Activated T-helper 1 cell treated with anti-CD3 and anti-CD28 coated beads, Interleukin-12 subunit alpha, Interleukin-12 subunit beta, Interleukin-2, Interleukin-4 antibody, amounts not matched to agents 30 ng/mL and 10 ng/mL and 1 ng/mL, durations not matched to agents 14 hours and 24 hours and 36 hours (primary cell): Measurements from ENCODE around the gene EPS8L3. TPM values are rescaled to one million over a fixed set of nuclear protein-coding genes. Genes with fewer than 3 reads are reported as not detected.
"Not testable (repeated sequence)": the region's sequence is repeated elsewhere in the genome, so short reads cannot be mapped to it uniquely, and the experiment has no call there.

Experiments used
- DNase-seq: peaks from one replicate; pipeline ENCODE4 v3.0.0; 2021; ENCODE audit warnings: low spot score
- H3K27ac Mint-ChIP-seq: one replicate; pipeline ENCODE4 v1.8.0; 2021; ENCODE audit warnings: mild to moderate bottlenecking, mixed read lengths
- H3K27me3 Mint-ChIP-seq: one replicate; pipeline ENCODE4 v1.8.0; 2022; ENCODE audit warnings: mild to moderate bottlenecking, moderate library complexity, mixed read lengths; ENCODE audit not compliant: insufficient read depth
- H3K36me3 Mint-ChIP-seq: one replicate; pipeline ENCODE4 v1.8.0; 2021; ENCODE audit warnings: low read depth, mixed read lengths
- H3K4me1 Mint-ChIP-seq: one replicate; pipeline ENCODE4 v1.8.0; 2021; ENCODE audit warnings: low read depth, mixed read lengths
- H3K4me3 Mint-ChIP-seq: one replicate; pipeline ENCODE4 v1.8.0; 2021; ENCODE audit warnings: mild to moderate bottlenecking, moderate library complexity, mixed read lengths
- H3K9me3 Mint-ChIP-seq: one replicate; pipeline ENCODE4 v1.8.0; 2021; ENCODE audit warnings: mixed read lengths
- intact Hi-C: fragments of 100-400 bp; cut with micrococcal nuclease; formaldehyde crosslinking; loops from one replicate; pipeline ENCODE4 v1.15.1; 2024
- total RNA-seq: library from RNA; stranded (reverse); gene quantifications from 2 replicates; pipeline ENCODE4 v1.2.3, GENCODE V29; 2022

EPS8L3 gene
- total RNA-seq, 1 donor from 2014 or later: not detected

GRCh38 chr1:109762821-109763645 is 690 bp downstream of the EPS8L3 start:
- no peaks in the 10 kb centered on the region for H3K4me1 Mint-ChIP-seq
- peaks cover 1% of the 10 kb centered on the region for H3K27me3 Mint-ChIP-seq
- intact Hi-C loops: no loop called here
- no peak overlapping the region for H3K4me3 Mint-ChIP-seq
- no peaks in the 10 kb centered on the region for H3K36me3 Mint-ChIP-seq
- DNase-seq: no peak
- H3K9me3 Mint-ChIP-seq: no peaks in the 10 kb centered on the region
- no peak overlapping the region for H3K27ac Mint-ChIP-seq

DNA sequence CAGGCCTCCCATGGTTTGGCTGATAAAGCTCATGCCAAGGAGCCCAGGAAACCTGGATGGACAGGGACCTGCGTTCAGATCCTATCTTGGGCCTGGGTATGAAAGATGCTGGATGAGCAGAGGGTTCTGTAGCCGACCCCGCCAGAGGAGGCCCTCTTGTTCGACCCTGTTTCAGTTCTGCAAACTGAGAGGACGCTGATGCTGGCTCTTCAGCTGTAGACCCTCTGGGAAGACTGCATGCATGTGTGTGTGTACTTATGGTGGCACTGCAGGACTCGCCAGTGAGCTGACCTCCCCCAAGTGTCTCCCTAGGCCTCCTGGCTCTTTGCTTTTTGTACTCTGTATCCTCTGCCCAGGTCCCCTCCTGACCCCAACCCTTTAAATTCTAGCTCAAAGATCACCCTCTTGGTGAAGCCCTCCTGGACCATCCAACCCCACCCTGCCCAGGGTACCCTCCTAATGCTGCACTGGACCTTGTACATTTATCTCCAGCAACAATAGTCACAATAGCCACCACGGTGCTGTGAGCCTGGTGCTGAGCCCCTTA is 1.6 kb downstream of the EPS8L3 start:
- H3K4me1 Mint-ChIP-seq: no peaks in the 10 kb centered on the region
- DNase-seq: no peak
- H3K4me3 Mint-ChIP-seq: no peak overlapping the region
- no peaks in the 10 kb centered on the region for H3K36me3 Mint-ChIP-seq
- H3K27me3 Mint-ChIP-seq: peaks cover 1% of the 10 kb centered on the region
- intact Hi-C loops: no loop called here
- no peak overlapping the region for H3K27ac Mint-ChIP-seq
- H3K9me3 Mint-ChIP-seq: no peaks in the 10 kb centered on the region

DNA sequence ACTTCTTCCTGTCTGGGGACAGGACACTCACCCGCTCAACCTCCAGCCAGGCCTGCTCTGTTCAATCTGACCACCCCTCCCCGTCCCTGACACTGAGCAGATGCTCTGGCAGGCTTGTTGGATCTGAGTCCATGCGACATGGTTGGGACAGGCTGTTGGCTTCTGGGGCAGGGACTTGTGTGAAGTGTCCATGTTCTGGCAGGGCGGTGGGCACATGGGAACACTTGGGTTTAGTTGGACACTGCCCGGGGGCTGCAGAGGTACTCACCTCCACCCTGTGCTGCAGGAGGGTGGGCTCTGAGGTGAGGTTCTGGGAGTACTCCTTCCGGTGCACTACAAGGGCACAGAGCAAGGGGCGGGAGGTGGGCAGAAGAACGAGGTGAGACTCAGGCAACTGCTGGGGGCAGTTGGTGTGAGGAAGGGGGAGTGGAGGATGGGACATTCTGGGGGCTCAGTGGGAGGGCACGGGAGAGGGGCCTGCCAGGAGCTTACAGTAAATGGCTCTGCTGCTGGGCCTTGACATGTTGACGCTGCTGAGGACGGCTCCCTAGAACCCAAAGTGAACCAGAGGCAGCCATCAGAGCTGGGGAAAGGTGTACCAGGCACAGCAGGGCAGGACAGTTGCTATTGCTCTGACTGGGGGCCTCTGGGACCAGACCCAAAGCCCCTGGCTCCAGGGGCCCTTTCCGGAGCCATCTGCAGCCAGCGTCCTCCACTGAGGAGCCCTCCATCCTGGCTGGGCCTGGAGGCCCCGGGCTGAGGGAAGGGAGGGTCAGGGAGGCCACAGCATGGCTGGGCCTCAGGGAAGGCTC is 2.3 kb downstream of the EPS8L3 start:
- Mint-ChIP-seq H3K36me3 (no peaks in the 10 kb centered on the region), H3K9me3 (no peaks in the 10 kb centered on the region), H3K4me3 (no peak overlapping the region), H3K4me1 (no peaks in the 10 kb centered on the region), H3K27ac (no peak overlapping the region), H3K27me3 (peaks cover 1% of the 10 kb centered on the region)
- intact Hi-C loops: no loop called here
- no peak for DNase-seq

DNA sequence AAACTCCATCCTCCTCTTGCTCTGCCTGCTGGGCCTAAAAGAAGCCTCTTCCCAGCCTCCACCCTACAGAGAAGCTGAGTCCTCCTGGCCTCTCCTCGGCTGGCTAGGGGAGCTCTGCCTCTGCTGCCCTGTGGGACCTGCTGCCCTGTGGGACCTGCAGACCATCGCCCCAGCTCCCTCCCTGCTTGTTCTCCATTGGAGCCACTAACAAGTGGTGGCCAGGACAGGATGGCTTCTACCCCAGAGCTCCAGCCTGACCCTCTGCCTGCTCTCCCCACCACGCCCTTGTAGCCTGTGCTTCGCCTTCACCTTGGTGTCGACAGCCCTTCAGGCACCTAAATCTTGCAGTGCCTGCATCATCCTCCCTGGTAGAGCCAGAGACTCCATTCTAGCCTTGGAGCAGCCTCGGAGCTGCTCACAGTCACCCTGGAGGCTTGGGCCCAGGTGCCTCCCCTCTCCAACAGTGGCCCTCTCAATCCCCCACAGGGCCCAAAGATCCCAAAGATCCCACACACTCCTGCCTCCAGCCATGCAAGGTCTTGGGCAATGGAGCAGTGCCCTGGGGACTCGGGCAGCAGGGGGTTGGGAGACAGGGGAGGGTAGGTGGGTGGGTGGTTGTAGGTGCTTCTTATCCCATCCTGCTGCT is 3.0 kb downstream of the EPS8L3 start:
- peaks cover 1% of the 10 kb centered on the region for H3K27me3 Mint-ChIP-seq
- intact Hi-C loops: no loop called here
- H3K36me3 Mint-ChIP-seq: no peaks in the 10 kb centered on the region
- H3K4me1 Mint-ChIP-seq: no peaks in the 10 kb centered on the region
- DNase-seq: no peak
- H3K9me3 Mint-ChIP-seq: no peaks in the 10 kb centered on the region
- no peak overlapping the region for H3K4me3 Mint-ChIP-seq
- no peak overlapping the region for H3K27ac Mint-ChIP-seq

- Mint-ChIP-seq H3K36me3 (no peaks in the 10 kb centered on the region), H3K9me3 (no peaks in the 10 kb centered on the region), H3K27ac (no peak overlapping the region), H3K4me1 (no peaks in the 10 kb centered on the region), H3K27me3 (no peaks in the 10 kb centered on the region), H3K4me3 (no peak overlapping the region)
- intact Hi-C loops: no loop called here
- DNase-seq: no peak
Measured at GRCh38 chr1:109759513-109760334, 4.0 kb downstream of the EPS8L3 start.

DNA sequence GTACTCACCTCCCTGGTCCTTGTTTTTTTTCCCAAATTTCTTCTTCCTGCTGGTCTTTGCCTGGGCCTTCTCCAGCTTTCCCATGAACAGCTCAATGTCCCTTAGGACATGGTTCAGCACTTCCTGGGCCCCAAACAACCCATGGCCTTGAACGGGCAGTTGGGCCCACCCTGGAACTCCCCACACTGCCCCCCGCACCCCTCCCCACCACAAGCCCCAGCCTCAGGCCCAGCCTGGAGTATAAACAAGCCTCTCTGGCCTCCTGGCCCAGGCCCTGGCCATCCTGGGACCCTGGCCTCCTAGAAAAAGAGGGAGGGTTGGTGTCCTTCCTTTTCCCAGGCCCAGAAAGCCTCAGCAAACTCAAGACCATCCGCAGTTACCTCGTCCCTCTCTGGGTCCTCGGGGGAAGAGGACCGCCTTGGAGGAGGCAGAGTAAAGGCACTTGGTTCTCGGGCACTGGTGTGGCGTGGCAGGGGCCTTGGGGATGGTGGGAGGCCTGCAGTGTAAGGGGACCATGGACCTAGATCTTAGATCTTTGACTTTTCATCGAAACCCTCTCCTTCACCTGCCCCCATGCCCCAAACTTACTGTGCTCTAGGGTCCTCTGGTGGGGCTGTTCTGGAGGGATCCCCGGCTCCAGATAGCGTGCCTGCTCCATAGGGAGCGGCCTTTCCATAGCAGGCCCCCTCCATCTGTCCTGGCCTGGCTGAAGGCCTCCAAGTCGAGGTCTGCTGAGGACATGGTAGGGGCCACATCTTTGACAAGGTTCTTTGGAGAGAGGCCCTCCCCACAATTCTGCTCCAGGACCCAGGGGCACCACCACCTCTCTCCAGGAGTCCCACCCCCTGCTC is 5.6 kb downstream of the EPS8L3 start:
- Mint-ChIP-seq H3K4me3 (no peak overlapping the region), H3K4me1 (no peaks in the 10 kb centered on the region)
- intact Hi-C loops: no loop called here

GRCh38 chr1:109756848-109757521 is 6.7 kb downstream of the EPS8L3 start:
- no peaks in the 10 kb centered on the region for H3K36me3 Mint-ChIP-seq
- intact Hi-C loops: no loop called here
- DNase-seq: no peak

More for the DNA sequence above, 5.6 kb downstream of the EPS8L3 start:
- peaks cover 4% of the 10 kb centered on the region for H3K27me3 Mint-ChIP-seq
- H3K9me3 Mint-ChIP-seq: no peaks in the 10 kb centered on the region
- no peak for DNase-seq
- no peak overlapping the region for H3K27ac Mint-ChIP-seq
- H3K36me3 Mint-ChIP-seq: no peaks in the 10 kb centered on the region

DNA sequence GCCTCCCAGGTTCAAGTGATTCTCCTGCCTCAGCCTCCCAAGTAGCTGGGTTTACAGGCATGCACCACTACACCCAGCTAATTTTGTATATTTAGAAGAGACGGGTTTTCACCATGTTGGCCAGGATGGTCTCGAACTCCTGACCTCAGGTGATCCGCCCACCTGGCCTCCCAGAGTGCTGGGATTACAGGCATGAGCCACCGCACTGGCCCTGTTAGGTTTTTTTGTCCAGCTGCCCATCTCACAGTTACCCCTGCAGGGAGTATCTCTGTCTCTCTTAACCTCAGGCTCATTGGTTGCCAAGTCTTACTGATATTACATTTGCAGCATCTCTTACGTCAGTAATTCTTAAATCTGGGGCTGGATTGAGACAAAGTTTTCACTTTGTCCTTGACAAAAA is 7.4 kb downstream of the EPS8L3 start:
- H3K27ac Mint-ChIP-seq, H3K9me3 Mint-ChIP-seq, intact Hi-C loops, DNase-seq, H3K36me3 Mint-ChIP-seq, H3K4me1 Mint-ChIP-seq, H3K4me3 Mint-ChIP-seq, H3K27me3 Mint-ChIP-seq: not testable (repeated sequence)

More at GRCh38 chr1:109756848-109757521, 6.7 kb downstream of the EPS8L3 start:
- Mint-ChIP-seq H3K27me3 (peaks cover 4% of the 10 kb centered on the region), H3K27ac (no peak overlapping the region), H3K4me1 (no peaks in the 10 kb centered on the region), H3K9me3 (no peaks in the 10 kb centered on the region), H3K4me3 (no peak overlapping the region)

DNA sequence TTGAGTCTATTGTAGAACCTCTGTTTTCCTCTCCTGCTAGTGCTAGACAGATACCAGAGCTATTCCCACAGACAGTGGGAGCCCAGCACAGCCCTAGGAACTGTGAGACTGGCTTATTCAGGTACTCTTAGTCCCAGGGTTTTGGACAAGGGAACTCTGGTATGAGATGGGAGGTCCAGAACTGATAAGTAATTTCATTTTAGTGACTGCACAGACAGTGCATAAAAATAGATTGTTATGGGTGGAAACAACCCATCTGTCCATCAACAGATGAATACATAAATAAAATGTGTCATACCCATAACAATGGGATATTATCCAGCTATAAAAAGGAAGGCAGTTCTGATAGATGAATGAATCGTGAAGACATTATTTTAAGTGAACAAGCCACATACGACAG is 9.0 kb downstream of the EPS8L3 start:
- H3K36me3 Mint-ChIP-seq: no peaks in the 10 kb centered on the region
- no peaks in the 10 kb centered on the region for H3K4me1 Mint-ChIP-seq
- H3K27ac Mint-ChIP-seq: no peak overlapping the region
- no peaks in the 10 kb centered on the region for H3K9me3 Mint-ChIP-seq
- no peak for DNase-seq
- intact Hi-C loops: no loop called here
- peaks cover 4% of the 10 kb centered on the region for H3K27me3 Mint-ChIP-seq
- no peak overlapping the region for H3K4me3 Mint-ChIP-seq

DNA sequence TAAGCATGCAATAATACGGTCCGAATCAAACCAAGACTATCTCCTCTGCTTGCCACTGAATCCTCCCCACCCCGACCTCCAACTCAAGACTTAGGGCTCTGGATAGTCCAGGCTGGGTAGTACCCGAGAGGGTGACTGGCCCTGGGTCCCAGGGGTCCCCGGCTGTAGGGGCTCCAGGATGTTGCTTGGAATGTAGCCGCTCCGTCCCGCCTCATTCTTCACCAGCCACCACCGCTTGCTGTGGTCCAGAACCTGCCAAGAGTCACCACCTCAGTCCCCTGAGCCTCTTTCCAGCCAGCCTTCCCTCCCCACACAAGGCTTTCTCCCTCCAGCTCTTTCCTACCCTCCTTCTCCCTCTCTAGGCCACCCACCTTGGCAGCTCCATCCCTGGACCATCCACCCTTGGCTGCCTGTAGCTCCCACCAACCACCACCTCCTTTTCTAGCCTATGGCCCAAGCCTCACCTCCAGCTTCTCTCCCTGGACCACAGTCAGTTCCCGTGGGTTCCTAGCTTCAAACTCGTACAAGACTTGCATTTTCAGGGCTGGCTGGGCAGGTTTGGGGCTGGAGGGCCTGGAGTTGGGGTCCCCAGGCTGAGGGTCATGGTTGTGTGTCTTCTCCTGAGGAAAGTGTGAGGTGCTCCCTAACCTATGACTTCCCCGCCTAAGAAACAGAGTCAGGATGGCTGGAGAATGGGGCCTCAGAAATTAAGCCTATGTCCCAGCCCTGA is 12.0 kb downstream of the EPS8L3 start:
- peaks cover 4% of the 10 kb centered on the region for H3K27me3 Mint-ChIP-seq
- H3K27ac Mint-ChIP-seq: no peak overlapping the region
- intact Hi-C loops: no loop called here
- no peaks in the 10 kb centered on the region for H3K9me3 Mint-ChIP-seq
- no peak for DNase-seq
- H3K4me3 Mint-ChIP-seq: no peak overlapping the region
- no peaks in the 10 kb centered on the region for H3K36me3 Mint-ChIP-seq
- H3K4me1 Mint-ChIP-seq: no peaks in the 10 kb centered on the region

GRCh38 chr1:109750920-109751319 is 12.8 kb downstream of the EPS8L3 start:
- H3K27ac Mint-ChIP-seq: no peak overlapping the region
- intact Hi-C loops: no loop called here
- peaks cover 4% of the 10 kb centered on the region for H3K27me3 Mint-ChIP-seq
- H3K36me3 Mint-ChIP-seq: no peaks in the 10 kb centered on the region
- H3K4me3 Mint-ChIP-seq: no peak overlapping the region
- no peaks in the 10 kb centered on the region for H3K9me3 Mint-ChIP-seq
- DNase-seq: no peak
- no peaks in the 10 kb centered on the region for H3K4me1 Mint-ChIP-seq
